Ishikawa (cell line): ENCODE measurements around the gene PRKACG.

ENCODE experiments used
- EGR1 ChIP-seq: IDR thresholded peaks from 2 replicates; pipeline ENCODE4 v1.6.1; 2012
- TAF1 ChIP-seq: IDR thresholded peaks from 2 replicates; pipeline ENCODE4 v1.6.1; 2012; ENCODE audit warnings: low read depth, mild to moderate bottlenecking
- YY1 ChIP-seq: IDR thresholded peaks from 2 replicates; pipeline ENCODE4 v1.6.1; 2012; ENCODE audit warnings: low read depth
- ZBTB7A ChIP-seq: IDR thresholded peaks from 2 replicates; pipeline ENCODE4 v1.6.1; 2012; ENCODE audit warnings: low read depth
- TF ChIP-seq, protein P1 (sequence below): IDR thresholded peaks from 2 replicates; pipeline ENCODE4 v1.6.1; 2012; ENCODE audit warnings: low read depth, mild to moderate bottlenecking
- TF ChIP-seq, protein P2 (sequence below): IDR thresholded peaks from 2 replicates; pipeline ENCODE4 v1.6.1; 2012

DNA sequence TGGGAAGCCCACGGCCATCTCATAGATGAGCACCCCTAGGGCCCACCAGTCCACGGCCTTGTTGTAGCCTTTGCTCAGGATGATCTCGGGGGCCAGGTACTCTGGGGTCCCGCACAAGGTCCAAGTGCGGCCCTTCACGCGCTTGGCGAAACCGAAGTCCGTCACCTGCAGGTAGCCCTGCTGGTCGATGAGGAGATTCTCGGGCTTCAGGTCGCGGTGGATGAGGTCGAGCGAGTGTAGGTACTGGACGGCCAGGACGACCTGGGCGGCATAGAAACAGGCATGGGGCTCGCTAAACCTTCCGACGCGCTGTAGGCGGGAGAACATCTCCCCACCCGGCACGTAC is 558 bp downstream of the PRKACG start:
- no peak for TF ChIP-seq EGR1
- no peak for TF ChIP-seq YY1
- TF ChIP-seq ZBTB7A, result no peak
- no peak for TF ChIP-seq TAF1
- TF ChIP-seq, protein P1, sequence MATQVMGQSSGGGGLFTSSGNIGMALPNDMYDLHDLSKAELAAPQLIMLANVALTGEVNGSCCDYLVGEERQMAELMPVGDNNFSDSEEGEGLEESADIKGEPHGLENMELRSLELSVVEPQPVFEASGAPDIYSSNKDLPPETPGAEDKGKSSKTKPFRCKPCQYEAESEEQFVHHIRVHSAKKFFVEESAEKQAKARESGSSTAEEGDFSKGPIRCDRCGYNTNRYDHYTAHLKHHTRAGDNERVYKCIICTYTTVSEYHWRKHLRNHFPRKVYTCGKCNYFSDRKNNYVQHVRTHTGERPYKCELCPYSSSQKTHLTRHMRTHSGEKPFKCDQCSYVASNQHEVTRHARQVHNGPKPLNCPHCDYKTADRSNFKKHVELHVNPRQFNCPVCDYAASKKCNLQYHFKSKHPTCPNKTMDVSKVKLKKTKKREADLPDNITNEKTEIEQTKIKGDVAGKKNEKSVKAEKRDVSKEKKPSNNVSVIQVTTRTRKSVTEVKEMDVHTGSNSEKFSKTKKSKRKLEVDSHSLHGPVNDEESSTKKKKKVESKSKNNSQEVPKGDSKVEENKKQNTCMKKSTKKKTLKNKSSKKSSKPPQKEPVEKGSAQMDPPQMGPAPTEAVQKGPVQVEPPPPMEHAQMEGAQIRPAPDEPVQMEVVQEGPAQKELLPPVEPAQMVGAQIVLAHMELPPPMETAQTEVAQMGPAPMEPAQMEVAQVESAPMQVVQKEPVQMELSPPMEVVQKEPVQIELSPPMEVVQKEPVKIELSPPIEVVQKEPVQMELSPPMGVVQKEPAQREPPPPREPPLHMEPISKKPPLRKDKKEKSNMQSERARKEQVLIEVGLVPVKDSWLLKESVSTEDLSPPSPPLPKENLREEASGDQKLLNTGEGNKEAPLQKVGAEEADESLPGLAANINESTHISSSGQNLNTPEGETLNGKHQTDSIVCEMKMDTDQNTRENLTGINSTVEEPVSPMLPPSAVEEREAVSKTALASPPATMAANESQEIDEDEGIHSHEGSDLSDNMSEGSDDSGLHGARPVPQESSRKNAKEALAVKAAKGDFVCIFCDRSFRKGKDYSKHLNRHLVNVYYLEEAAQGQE, result no peak
- TF ChIP-seq, protein P2, sequence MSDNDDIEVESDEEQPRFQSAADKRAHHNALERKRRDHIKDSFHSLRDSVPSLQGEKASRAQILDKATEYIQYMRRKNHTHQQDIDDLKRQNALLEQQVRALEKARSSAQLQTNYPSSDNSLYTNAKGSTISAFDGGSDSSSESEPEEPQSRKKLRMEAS, result no peak
